WTC11 (cell line): ENCODE results near the gene SLC41A3. TPM values are rescaled to one million over a fixed set of nuclear protein-coding genes. Genes with fewer than 3 reads are reported as not detected.
"Not testable (repeated sequence)": the region's sequence is repeated elsewhere in the genome, so short reads cannot be mapped to it uniquely, and the experiment has no call there.

ENCODE experiments used
- ATAC-seq: fragments of 200-7000 bp; cut with Tn5 transposase; 2 replicates; pipeline ENCODE4 v1.10.0; 2021; ENCODE audit warnings: mild to moderate bottlenecking, moderate library complexity
- CTCF ChIA-PET: fragments of 300-600 bp; sonication (Branson Sonifier 250); formaldehyde crosslinking; loops from one replicate; lab custom pipeline; 2021; ENCODE audit warnings: antibody characterized with exemption; lab: Charles Lee
- POLR2A ChIA-PET: fragments of 350-600 bp; sonication (Branson Sonifier 250); formaldehyde crosslinking; loops from one replicate; lab custom pipeline; 2021; ENCODE audit warnings: antibody characterized with exemption; lab: Charles Lee
- DNase-seq: peaks from one replicate; pipeline ENCODE4 v3.0.0; 2021; ENCODE audit warnings: low spot score
- H3K27ac Mint-ChIP-seq: 2 replicates; pipeline ENCODE4 v1.8.0; 2021; ENCODE audit warnings: mixed read lengths
- H3K27me3 Mint-ChIP-seq: 2 replicates; pipeline ENCODE4 v1.8.0; 2021; ENCODE audit warnings: low read depth, mild to moderate bottlenecking, moderate library complexity, mixed read lengths
- H3K36me3 Mint-ChIP-seq: 2 replicates; pipeline ENCODE4 v1.8.0; 2021; ENCODE audit warnings: mixed read lengths
- H3K4me1 Mint-ChIP-seq: 2 replicates; pipeline ENCODE4 v1.8.0; 2022; ENCODE audit warnings: mixed read lengths
- H3K4me3 Mint-ChIP-seq: 2 replicates; pipeline ENCODE4 v1.8.0; 2021; ENCODE audit warnings: mild to moderate bottlenecking, moderate library complexity, mixed read lengths
- H3K9me3 Mint-ChIP-seq: 2 replicates; pipeline ENCODE4 v1.8.0; 2021; ENCODE audit warnings: mixed read lengths
- ATF1 ChIP-seq: sonication (generic); formaldehyde crosslinking; IDR thresholded peaks from 2 replicates; pipeline ENCODE4 v1.8.1; 2023; ENCODE audit warnings: mild to moderate bottlenecking, moderate library complexity, missing genetic modification reagents
- CREB1 ChIP-seq: sonication (generic); formaldehyde crosslinking; IDR thresholded peaks from 2 replicates; pipeline ENCODE4 v1.8.0; 2023; ENCODE audit warnings: mild to moderate bottlenecking, missing genetic modification reagents
- MLX ChIP-seq: sonication (generic); formaldehyde crosslinking; IDR thresholded peaks from 2 replicates; pipeline ENCODE4 v1.8.1; 2023; ENCODE audit warnings: mild to moderate bottlenecking, missing genetic modification reagents, moderate library complexity
- MXD4 ChIP-seq: fragments of 250-450 bp; sonication (Bioruptor Pico); IDR thresholded peaks from 2 replicates; pipeline ENCODE4 v1.8.0; 2021; ENCODE audit warnings: mild to moderate bottlenecking, moderate library complexity, borderline replicate concordance
- NR3C1 ChIP-seq: sonication (generic); formaldehyde crosslinking; conservative IDR thresholded peaks from 2 replicates; pipeline ENCODE4 v1.8.1; 2023; ENCODE audit warnings: low read depth, mild to moderate bottlenecking, missing genetic modification reagents
- OVOL2 ChIP-seq: fragments of 250-450 bp; sonication (Bioruptor Pico); IDR thresholded peaks from 2 replicates; pipeline ENCODE4 v1.9.0; 2021; ENCODE audit warnings: mild to moderate bottlenecking, borderline replicate concordance
- RORB ChIP-seq: fragments of 250-450 bp; sonication (Bioruptor Pico); IDR thresholded peaks from 2 replicates; pipeline ENCODE4 v1.9.0; 2021; ENCODE audit warnings: mild to moderate bottlenecking
- TCF7 ChIP-seq: sonication (generic); formaldehyde crosslinking; IDR thresholded peaks from 2 replicates; pipeline ENCODE4 v1.8.0; 2022; ENCODE audit warnings: mild to moderate bottlenecking, low read depth, missing genetic modification reagents, moderate library complexity
- TP53 ChIP-seq: sonication (generic); formaldehyde crosslinking; IDR thresholded peaks from 2 replicates; pipeline ENCODE4 v1.8.1; 2023; ENCODE audit warnings: mild to moderate bottlenecking, missing genetic modification reagents
- ZNF138 ChIP-seq: sonication (generic); formaldehyde crosslinking; conservative IDR thresholded peaks from 2 replicates; pipeline ENCODE4 v1.8.1; 2022; ENCODE audit warnings: mild to moderate bottlenecking, moderate library complexity, missing genetic modification reagents
- ZNF263 ChIP-seq: sonication (generic); formaldehyde crosslinking; IDR thresholded peaks from 2 replicates; pipeline ENCODE4 v1.8.1; 2022; ENCODE audit warnings: low read depth, mild to moderate bottlenecking, moderate library complexity, missing genetic modification reagents
- ZNF317 ChIP-seq: sonication (generic); formaldehyde crosslinking; IDR thresholded peaks from 2 replicates; pipeline ENCODE4 v1.8.1; 2023; ENCODE audit warnings: low read depth, mild to moderate bottlenecking, moderate library complexity, missing genetic modification reagents, borderline replicate concordance
- ZNF671 ChIP-seq: fragments of 250-450 bp; sonication (Bioruptor Pico); IDR thresholded peaks from 2 replicates; pipeline ENCODE4 v1.8.0; 2021; ENCODE audit warnings: mild to moderate bottlenecking
- total RNA-seq: library from RNA; stranded (reverse); gene quantifications from 3 replicates; pipeline ENCODE4 v1.2.3, GENCODE V29; 2021
- TF ChIP-seq, protein P1 (sequence below): fragments of 200-600 bp; IDR thresholded peaks from 2 replicates; pipeline ENCODE4 v1.8.0; 2022; ENCODE audit warnings: antibody characterized with exemption
- TF ChIP-seq, protein P2 (sequence below): fragments of 250-450 bp; sonication (Bioruptor Pico); IDR thresholded peaks from 2 replicates; pipeline ENCODE4 v1.9.0; 2021; ENCODE audit warnings: mild to moderate bottlenecking, borderline replicate concordance
- TF ChIP-seq, protein P3 (sequence below): sonication (generic); formaldehyde crosslinking; IDR thresholded peaks from 2 replicates; pipeline ENCODE4 v1.8.0; 2022; ENCODE audit warnings: mild to moderate bottlenecking, missing genetic modification reagents

SLC41A3 gene
- total RNA-seq, 1 experiment from 2014 or later = 28.4 TPM

DNA sequence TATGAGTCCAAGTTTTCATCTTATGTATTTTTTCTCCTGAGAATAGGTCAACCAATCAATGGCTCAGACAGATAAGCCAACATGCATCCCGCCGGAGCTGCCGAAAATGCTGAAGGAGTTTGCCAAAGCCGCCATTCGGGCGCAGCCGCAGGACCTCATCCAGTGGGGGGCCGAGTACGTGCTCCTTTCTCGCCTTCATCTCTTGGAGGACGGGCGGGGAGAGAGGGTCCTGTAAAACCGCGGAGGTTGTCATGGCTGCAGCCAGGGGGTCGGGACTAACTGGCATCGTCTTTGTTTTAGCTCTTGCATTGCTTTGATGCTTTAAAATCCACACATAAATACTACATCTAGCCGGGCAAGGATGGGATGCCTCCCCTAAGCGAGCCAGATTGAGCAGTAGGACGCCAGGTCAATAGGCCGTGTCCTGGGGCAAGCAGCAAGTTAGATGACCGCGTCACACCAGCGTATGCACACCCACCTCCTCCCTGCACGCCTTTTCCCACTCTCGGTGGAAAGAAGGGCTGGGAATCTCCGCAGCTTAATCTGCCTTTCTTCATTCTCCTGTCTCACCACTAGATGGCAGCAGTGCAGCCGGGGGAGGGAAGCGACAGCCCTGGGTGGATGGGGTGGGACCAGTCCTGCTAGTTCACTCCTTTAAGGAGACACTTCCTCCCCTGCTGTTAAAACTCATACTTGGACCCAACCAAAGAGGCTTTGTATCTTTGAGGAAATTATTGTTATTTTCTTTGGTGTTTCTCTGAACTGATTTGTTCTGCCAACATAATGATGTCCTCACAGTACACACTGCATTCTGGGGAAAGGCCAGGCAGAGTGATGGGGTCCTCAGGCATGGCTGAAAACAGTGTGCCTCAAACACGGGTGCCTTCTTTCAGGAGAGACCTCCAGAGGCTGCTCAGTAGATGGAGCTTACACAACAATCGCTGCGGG, 111.7 kb downstream of the SLC41A3 start:
- ATAC-seq (peak; percentile 50), DNase-seq (peak; percentile 38)
- H3K27ac Mint-ChIP-seq, POLR2A ChIA-PET, H3K9me3 Mint-ChIP-seq, H3K4me1 Mint-ChIP-seq, H3K36me3 Mint-ChIP-seq: not testable (repeated sequence)
- Mint-ChIP-seq H3K27me3 (peaks cover 41% of the 10 kb centered on the region), H3K4me3 (peak overlapping the region; percentile 77)
- TF ChIP-seq, protein P1, sequence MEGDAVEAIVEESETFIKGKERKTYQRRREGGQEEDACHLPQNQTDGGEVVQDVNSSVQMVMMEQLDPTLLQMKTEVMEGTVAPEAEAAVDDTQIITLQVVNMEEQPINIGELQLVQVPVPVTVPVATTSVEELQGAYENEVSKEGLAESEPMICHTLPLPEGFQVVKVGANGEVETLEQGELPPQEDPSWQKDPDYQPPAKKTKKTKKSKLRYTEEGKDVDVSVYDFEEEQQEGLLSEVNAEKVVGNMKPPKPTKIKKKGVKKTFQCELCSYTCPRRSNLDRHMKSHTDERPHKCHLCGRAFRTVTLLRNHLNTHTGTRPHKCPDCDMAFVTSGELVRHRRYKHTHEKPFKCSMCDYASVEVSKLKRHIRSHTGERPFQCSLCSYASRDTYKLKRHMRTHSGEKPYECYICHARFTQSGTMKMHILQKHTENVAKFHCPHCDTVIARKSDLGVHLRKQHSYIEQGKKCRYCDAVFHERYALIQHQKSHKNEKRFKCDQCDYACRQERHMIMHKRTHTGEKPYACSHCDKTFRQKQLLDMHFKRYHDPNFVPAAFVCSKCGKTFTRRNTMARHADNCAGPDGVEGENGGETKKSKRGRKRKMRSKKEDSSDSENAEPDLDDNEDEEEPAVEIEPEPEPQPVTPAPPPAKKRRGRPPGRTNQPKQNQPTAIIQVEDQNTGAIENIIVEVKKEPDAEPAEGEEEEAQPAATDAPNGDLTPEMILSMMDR = peak; percentile 77
- CTCF ChIA-PET = interaction anchor here (0.6 to 1.8 kb wide), 11 partner anchors 12 to 241 kb away, joined by 3 to 14 read pairs (median 4); no protein-coding TSS in a partner anchor

GRCh38 chr3:125968701-125969592, 115.0 kb downstream of the SLC41A3 start, which contains the start of gene ROPN1B:
ROPN1B (plus strand) TSS chr3:125969178; CDS start chr3:125972055, 2,877 bp downstream.
- Mint-ChIP-seq H3K4me3 (peak within 1 kb of the TSS; percentile 54), H3K27me3 (peaks cover 33% of the 10 kb centered on the region), H3K4me1 (peaks cover 10% of the 10 kb centered on the region)
- H3K36me3 Mint-ChIP-seq, CTCF ChIA-PET, H3K9me3 Mint-ChIP-seq, DNase-seq, POLR2A ChIA-PET, H3K27ac Mint-ChIP-seq: not testable (repeated sequence)
- ATAC-seq = peak; percentile 88

- H3K27ac Mint-ChIP-seq, ATAC-seq, H3K4me3 Mint-ChIP-seq, H3K9me3 Mint-ChIP-seq, POLR2A ChIA-PET, CTCF ChIA-PET, DNase-seq, H3K36me3 Mint-ChIP-seq: not testable (repeated sequence)
- peaks cover 33% of the 10 kb centered on the region for H3K27me3 Mint-ChIP-seq
- H3K4me1 Mint-ChIP-seq = peaks cover 10% of the 10 kb centered on the region
Observed at GRCh38 chr3:125968121-125968520, 115.8 kb downstream of the SLC41A3 start.

DNA sequence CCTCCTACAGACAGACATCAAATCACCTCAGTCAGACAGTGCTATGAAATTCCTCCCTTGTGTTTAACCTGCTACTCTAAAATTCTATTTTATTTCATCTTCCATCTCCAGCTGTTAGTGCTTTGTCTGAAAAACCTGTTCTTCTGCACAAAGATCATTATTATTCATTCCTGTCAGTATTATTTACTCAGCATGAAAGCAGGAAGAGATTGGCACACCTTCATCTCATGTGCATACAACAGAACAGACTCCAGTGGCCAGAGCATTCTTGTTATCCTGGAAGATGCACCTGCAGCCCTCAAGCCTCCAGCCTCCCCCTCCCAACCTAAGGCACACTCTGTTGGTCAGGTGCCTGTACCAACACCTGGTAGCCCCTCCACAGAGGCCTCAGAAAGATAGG, 116.8 kb downstream of the SLC41A3 start:
- ChIA-PET CTCF (no interaction called here), POLR2A (no interaction called here)
- no peak for ATAC-seq

DNA sequence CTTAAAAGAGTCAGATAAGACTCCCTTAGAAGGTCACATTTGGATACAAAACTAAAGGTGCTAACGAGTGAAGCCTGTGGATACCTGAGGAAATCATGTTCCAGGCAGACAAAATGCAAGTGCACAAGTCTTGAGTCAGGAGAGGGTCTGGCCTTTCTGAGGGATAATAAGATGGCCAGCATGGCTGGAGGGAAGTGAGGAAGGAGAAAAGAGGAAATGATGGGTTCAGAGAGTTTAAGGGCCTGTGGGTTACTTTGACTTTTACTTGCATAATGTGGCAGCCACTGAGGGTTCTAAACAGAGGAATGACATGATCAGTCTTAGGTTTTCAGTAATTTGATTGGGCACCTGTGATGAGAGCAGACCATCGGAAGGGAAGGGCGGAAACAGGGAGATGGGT, 118.4 kb downstream of the SLC41A3 start:
- TF ChIP-seq, protein P2, sequence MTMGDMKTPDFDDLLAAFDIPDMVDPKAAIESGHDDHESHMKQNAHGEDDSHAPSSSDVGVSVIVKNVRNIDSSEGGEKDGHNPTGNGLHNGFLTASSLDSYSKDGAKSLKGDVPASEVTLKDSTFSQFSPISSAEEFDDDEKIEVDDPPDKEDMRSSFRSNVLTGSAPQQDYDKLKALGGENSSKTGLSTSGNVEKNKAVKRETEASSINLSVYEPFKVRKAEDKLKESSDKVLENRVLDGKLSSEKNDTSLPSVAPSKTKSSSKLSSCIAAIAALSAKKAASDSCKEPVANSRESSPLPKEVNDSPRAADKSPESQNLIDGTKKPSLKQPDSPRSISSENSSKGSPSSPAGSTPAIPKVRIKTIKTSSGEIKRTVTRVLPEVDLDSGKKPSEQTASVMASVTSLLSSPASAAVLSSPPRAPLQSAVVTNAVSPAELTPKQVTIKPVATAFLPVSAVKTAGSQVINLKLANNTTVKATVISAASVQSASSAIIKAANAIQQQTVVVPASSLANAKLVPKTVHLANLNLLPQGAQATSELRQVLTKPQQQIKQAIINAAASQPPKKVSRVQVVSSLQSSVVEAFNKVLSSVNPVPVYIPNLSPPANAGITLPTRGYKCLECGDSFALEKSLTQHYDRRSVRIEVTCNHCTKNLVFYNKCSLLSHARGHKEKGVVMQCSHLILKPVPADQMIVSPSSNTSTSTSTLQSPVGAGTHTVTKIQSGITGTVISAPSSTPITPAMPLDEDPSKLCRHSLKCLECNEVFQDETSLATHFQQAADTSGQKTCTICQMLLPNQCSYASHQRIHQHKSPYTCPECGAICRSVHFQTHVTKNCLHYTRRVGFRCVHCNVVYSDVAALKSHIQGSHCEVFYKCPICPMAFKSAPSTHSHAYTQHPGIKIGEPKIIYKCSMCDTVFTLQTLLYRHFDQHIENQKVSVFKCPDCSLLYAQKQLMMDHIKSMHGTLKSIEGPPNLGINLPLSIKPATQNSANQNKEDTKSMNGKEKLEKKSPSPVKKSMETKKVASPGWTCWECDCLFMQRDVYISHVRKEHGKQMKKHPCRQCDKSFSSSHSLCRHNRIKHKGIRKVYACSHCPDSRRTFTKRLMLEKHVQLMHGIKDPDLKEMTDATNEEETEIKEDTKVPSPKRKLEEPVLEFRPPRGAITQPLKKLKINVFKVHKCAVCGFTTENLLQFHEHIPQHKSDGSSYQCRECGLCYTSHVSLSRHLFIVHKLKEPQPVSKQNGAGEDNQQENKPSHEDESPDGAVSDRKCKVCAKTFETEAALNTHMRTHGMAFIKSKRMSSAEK (CRISPR knock-in tag) = no peak
- TF ChIP-seq TP53 (CRISPR knock-in tag) = no peak
- no peak for TF ChIP-seq ZNF138 (CRISPR knock-in tag)
- no peak for TF ChIP-seq NR3C1 (CRISPR knock-in tag)
- no peak for TF ChIP-seq TCF7 (CRISPR knock-in tag)
- no peak for TF ChIP-seq CREB1
- no peak for TF ChIP-seq OVOL2
- CTCF ChIA-PET = no interaction called here
- POLR2A ChIA-PET = no interaction called here

More for the DNA sequence above, 116.8 kb downstream of the SLC41A3 start:
- Mint-ChIP-seq H3K36me3 (no peaks in the 10 kb centered on the region), H3K9me3 (no peaks in the 10 kb centered on the region), H3K27me3 (peaks cover 30% of the 10 kb centered on the region), H3K4me1 (peaks cover 8% of the 10 kb centered on the region), H3K27ac (no peak overlapping the region), H3K4me3 (no peak overlapping the region)
- no peak for DNase-seq
- no peak for TF ChIP-seq OVOL2
- no peak for TF ChIP-seq ZNF263
- TF ChIP-seq TP53 (CRISPR knock-in tag) = no peak
- TF ChIP-seq MXD4 = no peak
- no peak for TF ChIP-seq ZNF317
- no peak for TF ChIP-seq ZNF671
- no peak for TF ChIP-seq ATF1 (CRISPR knock-in tag)
- TF ChIP-seq, protein P3, sequence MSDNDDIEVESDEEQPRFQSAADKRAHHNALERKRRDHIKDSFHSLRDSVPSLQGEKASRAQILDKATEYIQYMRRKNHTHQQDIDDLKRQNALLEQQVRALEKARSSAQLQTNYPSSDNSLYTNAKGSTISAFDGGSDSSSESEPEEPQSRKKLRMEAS = no peak
- no peak for TF ChIP-seq MLX (CRISPR knock-in tag)
- no peak for TF ChIP-seq RORB (CRISPR knock-in tag)
- no peak for TF ChIP-seq ZNF138 (CRISPR knock-in tag)

More for the DNA sequence above, 118.4 kb downstream of the SLC41A3 start:
- no peaks in the 10 kb centered on the region for H3K36me3 Mint-ChIP-seq
- H3K4me3 Mint-ChIP-seq = no peak overlapping the region
- ATAC-seq = no peak
- no peak for DNase-seq
- H3K4me1 Mint-ChIP-seq = 0 out of 2 replicates have a peak, but pooled peaks cover 3% of the 10 kb centered on the region
- peaks cover 13% of the 10 kb centered on the region for H3K27me3 Mint-ChIP-seq
- no peaks in the 10 kb centered on the region for H3K9me3 Mint-ChIP-seq
- H3K27ac Mint-ChIP-seq = no peak overlapping the region
